IPS DF 4.7 (cell line): ENCODE data around the gene RIPOR1.

Experiments
- DNase-seq: peaks from one replicate; pipeline ENCODE4 v3.0.0-alpha.2; 2013; ENCODE audit warnings: low spot score; ENCODE audit errors: extremely low read depth

The RIPOR1 gene

GRCh38 chr16:67552476-67552875 is 23.8 kb downstream of the RIPOR1 start:
- no peak for DNase-seq

GRCh38 chr16:67555795-67556212 is 27.2 kb downstream of the RIPOR1 start:
- no peak for DNase-seq

GRCh38 chr16:67558859-67559258 is 30.2 kb downstream of the RIPOR1 start:
- no peak for DNase-seq

GRCh38 chr16:67560827-67561342 is 32.3 kb downstream of the RIPOR1 start:
- DNase-seq, result no peak

- DNase-seq, result no peak
Observed at GRCh38 chr16:67561501-67561823, 32.8 kb downstream of the RIPOR1 start.

- no peak for DNase-seq
Observed at GRCh38 chr16:67561824-67562525, 33.3 kb downstream of the RIPOR1 start.

- DNase-seq, result no peak
Observed at GRCh38 chr16:67562526-67562917, 33.9 kb downstream of the RIPOR1 start, which contains the start of gene CTCF. Gene CTCF (plus strand): TSS chr16:67562526. CDS start chr16:67610833, 48,307 bp downstream.

- no peak for DNase-seq
Observed at GRCh38 chr16:67562918-67563707, 34.5 kb downstream of the RIPOR1 start.

GRCh38 chr16:67563708-67564468 is 35.3 kb downstream of the RIPOR1 start:
- DNase-seq, result no peak

- no peak for DNase-seq
Observed at GRCh38 chr16:67565470-67566100, 37.0 kb downstream of the RIPOR1 start.

GRCh38 chr16:67571464-67571863 is 42.8 kb downstream of the RIPOR1 start:
- DNase-seq, result no peak

- no peak for DNase-seq
Observed at GRCh38 chr16:67571981-67572431, 43.4 kb downstream of the RIPOR1 start.

- no peak for DNase-seq
Observed at GRCh38 chr16:67579686-67580085, 51.1 kb downstream of the RIPOR1 start.

GRCh38 chr16:67580202-67580601 is 51.6 kb downstream of the RIPOR1 start:
- no peak for DNase-seq

GRCh38 chr16:67593288-67593687 is 64.7 kb downstream of the RIPOR1 start:
- DNase-seq, result no peak

- no peak for DNase-seq
Observed at GRCh38 chr16:67593701-67594100, 65.1 kb downstream of the RIPOR1 start.

GRCh38 chr16:67594256-67594915 is 65.8 kb downstream of the RIPOR1 start:
- no peak for DNase-seq

- no peak for DNase-seq
Observed at GRCh38 chr16:67594956-67595355, 66.3 kb downstream of the RIPOR1 start.
